GM18951 (cell line): ENCODE results near the gene INPP4A.

ENCODE experiments used
- POLR2A ChIP-seq: IDR thresholded peaks from 4 replicates; pipeline ENCODE4 v1.6.1; 2011; ENCODE audit warnings: mild to moderate bottlenecking; ENCODE audit not compliant: insufficient read length, insufficient read depth; ENCODE audit errors: extremely low read depth
- in situ Hi-C: fragments of 300-500 bp; cut with MboI; formaldehyde crosslinking; loops from one replicate; pipeline ENCODE4 v1.12.0; 2022; ENCODE audit warnings: low sequenced_read_pairs, mixed read lengths, inconsistent platforms; ENCODE audit not compliant: unreplicated experiment

INPP4A gene

DNA sequence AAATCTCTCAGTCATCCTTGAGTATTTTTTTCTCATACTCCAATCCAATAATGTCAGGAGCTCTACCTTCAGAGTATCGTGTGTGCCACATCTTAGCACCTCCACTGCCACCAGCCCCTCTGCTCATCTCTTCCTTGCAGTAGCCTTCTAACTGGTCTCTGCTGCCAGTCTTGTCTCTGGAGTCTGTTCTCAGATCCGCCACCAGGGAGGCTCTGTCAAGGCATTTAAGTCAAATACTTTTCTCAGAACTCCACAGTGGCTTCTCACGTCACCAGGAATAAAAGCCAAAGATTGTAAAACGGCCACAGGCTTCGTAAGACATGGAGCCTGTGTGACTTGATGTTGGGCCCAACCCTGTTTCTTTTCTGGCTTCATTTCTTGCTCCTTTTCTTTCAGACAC lies 170.8 kb downstream of the INPP4A start:
- TF ChIP-seq POLR2A: no peak
- in situ Hi-C loops: no loop called here

DNA sequence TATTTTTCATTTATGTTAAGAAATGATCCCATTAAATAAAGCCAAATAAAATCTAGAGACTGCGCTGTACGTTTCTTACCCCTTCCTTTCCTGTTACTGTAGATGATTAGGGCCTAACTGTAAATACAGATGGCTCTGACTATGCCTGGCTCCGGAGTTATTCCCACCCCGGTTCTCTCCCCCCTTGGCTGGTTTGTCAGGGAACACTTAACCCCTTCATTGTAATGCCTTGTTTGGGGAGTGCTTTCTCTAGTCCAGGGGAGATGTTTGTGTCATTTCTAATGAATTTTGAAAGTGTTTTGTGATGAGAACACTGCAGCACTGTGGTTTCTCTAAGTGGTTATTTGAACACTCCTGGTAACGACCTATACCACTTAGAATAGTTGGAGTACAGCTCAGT lies 172.5 kb downstream of the INPP4A start:
- TF ChIP-seq POLR2A: no peak
- in situ Hi-C loops: no loop called here

DNA sequence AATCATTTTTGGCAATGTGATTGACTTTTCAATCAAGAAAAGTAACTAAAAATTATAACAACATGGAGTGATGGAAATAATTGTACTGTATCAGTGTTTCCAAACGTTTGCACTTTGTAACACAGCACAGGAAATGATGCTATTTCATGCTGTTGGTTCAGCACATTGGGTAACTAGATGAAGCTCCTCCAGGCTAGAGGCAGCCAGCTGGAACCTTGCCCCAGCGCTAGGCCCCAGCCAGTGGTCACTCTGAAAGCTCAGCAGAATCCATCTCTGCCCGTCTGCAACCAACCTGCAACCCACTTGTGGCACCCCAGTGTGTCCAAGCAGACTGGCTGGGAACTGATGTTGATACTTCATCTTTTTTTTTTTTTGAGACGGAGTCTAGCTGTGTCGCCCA lies 179.0 kb downstream of the INPP4A start:
- in situ Hi-C loops: no loop called here
- TF ChIP-seq POLR2A: no peak

DNA sequence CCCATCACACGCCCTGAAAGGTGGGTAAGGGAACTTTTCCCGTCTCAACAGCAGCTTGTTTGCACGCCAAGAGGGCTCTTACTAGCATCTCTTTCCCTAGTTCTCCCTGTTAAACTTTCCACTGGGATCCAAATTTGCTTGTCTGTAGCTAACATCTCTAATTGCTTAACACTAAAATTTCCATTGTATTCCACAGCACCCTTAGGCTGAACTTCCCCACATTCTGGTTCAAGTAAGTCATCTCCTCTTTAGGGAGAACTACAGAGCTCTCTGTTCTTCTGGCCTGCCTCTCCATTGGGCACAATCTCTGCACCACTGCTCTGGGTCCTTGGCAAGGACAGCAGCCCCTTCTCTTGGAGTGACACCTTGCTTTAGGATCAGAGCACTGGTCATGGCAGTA lies 187.7 kb downstream of the INPP4A start:
- no peak for TF ChIP-seq POLR2A
- in situ Hi-C loops: no loop called here

DNA sequence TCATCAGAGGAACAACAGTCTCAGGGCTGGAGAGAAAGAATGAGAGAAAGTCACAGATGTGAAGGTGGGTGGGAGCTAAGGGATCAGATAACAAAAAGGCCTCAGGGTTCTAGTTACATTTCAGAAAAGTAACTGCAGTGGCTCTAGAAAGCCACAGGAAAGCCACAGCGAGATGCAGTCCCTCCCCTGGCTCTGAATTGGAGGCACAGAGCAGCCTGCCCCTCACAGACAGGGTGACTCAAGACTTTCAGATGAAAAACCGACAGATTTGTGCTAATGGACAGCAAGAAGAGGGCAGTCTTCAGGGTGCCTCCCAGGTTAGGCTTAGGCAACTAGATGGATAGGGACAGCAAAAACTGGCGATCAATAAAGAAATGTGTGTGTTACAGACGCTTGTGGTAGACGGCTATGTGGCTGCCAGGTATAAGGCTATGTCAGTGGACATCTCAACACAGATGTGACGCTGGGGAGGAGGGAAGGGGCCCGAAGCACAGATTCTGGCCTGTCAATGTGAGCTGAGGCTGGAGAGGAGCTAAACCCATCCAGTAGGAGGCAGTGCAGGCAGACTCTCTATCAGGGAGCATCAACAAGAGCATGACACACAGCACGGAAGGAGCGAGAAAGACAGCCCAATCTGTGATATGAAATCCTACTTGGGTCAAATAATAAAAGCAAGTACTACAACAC lies 189.9 kb downstream of the INPP4A start:
- in situ Hi-C loops: no loop called here
- TF ChIP-seq POLR2A: no peak

DNA sequence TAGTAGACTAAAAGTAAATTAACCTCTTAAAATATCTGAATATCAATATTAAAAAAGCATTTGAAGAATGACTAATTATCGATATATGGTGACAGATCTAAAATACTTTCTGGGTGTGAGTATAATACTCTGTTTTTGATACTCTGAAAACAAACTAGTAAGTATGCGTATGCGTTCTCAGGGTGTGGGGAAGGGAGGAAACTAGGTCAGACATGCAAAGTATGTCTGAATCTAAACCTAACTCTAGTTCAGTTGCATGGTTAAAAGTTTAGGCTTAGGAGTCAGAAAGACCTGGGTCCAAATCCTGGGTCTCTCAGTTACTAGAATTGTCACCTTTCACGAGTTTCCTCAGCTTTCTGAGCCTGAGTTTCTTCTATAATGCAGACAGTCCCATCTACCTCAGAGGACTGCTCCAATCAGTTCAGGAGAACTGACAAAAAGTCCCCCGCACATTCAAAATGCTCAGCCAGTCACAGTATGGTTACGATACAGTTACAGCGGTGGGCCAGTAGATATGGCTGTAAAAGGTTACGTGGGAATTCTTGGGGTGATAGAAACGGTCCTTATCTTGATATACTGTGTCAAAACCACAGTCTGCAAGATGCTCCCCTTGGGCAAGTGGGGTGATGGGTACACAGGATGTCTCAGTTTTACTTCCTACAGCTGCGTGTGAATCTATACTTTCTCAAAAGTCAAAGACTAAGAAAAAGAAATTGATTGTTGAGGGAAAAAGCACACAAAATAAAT lies 192.9 kb downstream of the INPP4A start:
- in situ Hi-C loops: no loop called here
- no peak for TF ChIP-seq POLR2A

DNA sequence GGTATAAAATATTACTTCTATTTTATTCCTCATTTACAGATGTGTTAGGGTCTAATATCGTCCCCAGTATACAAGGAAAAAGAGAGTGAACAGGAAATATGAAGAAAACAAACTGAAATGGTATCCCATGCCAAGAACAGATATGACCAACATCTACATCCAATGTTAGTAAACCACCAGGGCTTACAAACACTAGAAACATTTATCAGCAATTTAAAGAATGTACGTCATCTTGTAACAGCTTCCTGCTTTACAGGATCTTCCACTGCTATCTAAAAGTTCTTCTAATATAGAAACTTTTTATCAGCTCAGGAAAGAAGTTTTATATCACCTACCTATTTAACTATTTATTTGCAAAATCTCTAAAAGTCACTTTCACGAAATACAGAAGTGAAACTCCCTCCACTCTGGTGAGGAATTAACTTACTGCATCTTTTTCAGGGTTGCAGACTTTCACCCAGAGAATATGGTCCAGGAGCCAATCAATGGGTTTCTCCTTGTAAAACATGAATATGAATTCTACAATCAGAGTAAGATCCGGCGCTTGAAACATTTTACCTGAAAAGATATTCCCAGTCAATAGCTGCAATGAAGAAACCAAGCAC lies 198.9 kb downstream of the INPP4A start:
- no peak for TF ChIP-seq POLR2A
- in situ Hi-C loops: loop anchor here (10.0 kb wide), 2 partner anchors 191 to 421 kb away; no protein-coding TSS in a partner anchor
